Endodermal cell (in vitro differentiated cells): Measurements from ENCODE around the gene HOXD11. TPM values are rescaled to one million over a fixed set of nuclear protein-coding genes. Genes with fewer than 3 reads are reported as not detected.

ENCODE experiments used
- DNase-seq: peaks from one replicate; pipeline ENCODE4 v3.0.0-alpha.2; 2017
- H3K27ac ChIP-seq: 2 replicates; pipeline ENCODE4 v1.5.1; 2013; ENCODE audit warnings: mild to moderate bottlenecking, low read depth, low read length, moderate library complexity
- H3K27me3 ChIP-seq: 2 replicates; pipeline ENCODE4 v1.6.1; 2013; ENCODE audit warnings: mild to moderate bottlenecking, low read length, moderate library complexity; ENCODE audit not compliant: insufficient read depth, control insufficient read depth, poor library complexity, severe bottlenecking
- H3K36me3 ChIP-seq: 2 replicates; pipeline ENCODE4 v1.7.0; 2013; ENCODE audit warnings: mild to moderate bottlenecking, low read length, moderate library complexity; ENCODE audit not compliant: control insufficient read depth, insufficient read depth
- H3K4me1 ChIP-seq: one replicate; pipeline ENCODE4 v1.7.0; 2013; ENCODE audit warnings: low read length; ENCODE audit not compliant: control insufficient read depth, insufficient read depth
- H3K4me3 ChIP-seq: 2 replicates; pipeline ENCODE4 v1.5.1; 2013; ENCODE audit warnings: mild to moderate bottlenecking, low read length, moderate library complexity
- H3K9ac ChIP-seq: 2 replicates; pipeline ENCODE4 v1.6.1; 2013; ENCODE audit warnings: mild to moderate bottlenecking, low read length, moderate library complexity; ENCODE audit not compliant: poor library complexity, severe bottlenecking; ENCODE audit errors: extremely low read depth
- H3K9me3 ChIP-seq: 2 replicates; pipeline ENCODE4 v1.6.1; 2013; ENCODE audit warnings: mild to moderate bottlenecking, low read length, moderate library complexity; ENCODE audit not compliant: control insufficient read depth
- H3K27ac Mint-ChIP-seq: 2 replicates; pipeline ENCODE4 v1.8.0; 2020; ENCODE audit warnings: mixed read lengths
- H3K27me3 Mint-ChIP-seq: 2 replicates; pipeline ENCODE4 v1.8.0; 2021; ENCODE audit warnings: mild to moderate bottlenecking, mixed read lengths; ENCODE audit not compliant: insufficient read depth
- H3K36me3 Mint-ChIP-seq: 2 replicates; pipeline ENCODE4 v1.8.0; 2020; ENCODE audit warnings: low read depth, mixed read lengths
- H3K4me1 Mint-ChIP-seq: 2 replicates; pipeline ENCODE4 v1.8.0; 2020; ENCODE audit warnings: mixed read lengths
- H3K4me3 Mint-ChIP-seq: 2 replicates; pipeline ENCODE4 v1.8.0; 2020; ENCODE audit warnings: mild to moderate bottlenecking, moderate library complexity, mixed read lengths
- H3K9me3 Mint-ChIP-seq: 2 replicates; pipeline ENCODE4 v1.8.0; 2020; ENCODE audit warnings: mild to moderate bottlenecking, mixed read lengths
- CTCF ChIP-seq: fragments of 200-600 bp; sonication (generic); conservative IDR thresholded peaks from 2 replicates; pipeline ENCODE4 v1.5.0; 2021; ENCODE audit warnings: antibody characterized with exemption, mild to moderate bottlenecking
- WGBS, 2 experiments: methylation state at CpG; one replicate each; pipeline versions ENCODE4 v1.1.5 to v1.1.7; 2013; ENCODE audit warnings: missing lambda C conversion rate in 2 of 2, mixed read lengths in 1 of 2; ENCODE audit not compliant: insufficient coverage in 1 of 2, insufficient read length in 1 of 2; 5-methylcytosine and 5-hydroxymethylcytosine counted together
- total RNA-seq, 2 donors: library from RNA; stranded (reverse); fragmentation: NEBNext Ultra II Directional in 1 of 2; extraction: Animal tissue kit (Norgen Biotek cat#: 25700) in 1 of 2; gene quantifications; 2 replicates in 1 of 2; 3 replicates in 1 of 2; pipeline ENCODE4 v1.2.1, GENCODE V29; 2021

The HOXD11 gene
- total RNA-seq, 2 donors from 2014 or later: not detected

DNA sequence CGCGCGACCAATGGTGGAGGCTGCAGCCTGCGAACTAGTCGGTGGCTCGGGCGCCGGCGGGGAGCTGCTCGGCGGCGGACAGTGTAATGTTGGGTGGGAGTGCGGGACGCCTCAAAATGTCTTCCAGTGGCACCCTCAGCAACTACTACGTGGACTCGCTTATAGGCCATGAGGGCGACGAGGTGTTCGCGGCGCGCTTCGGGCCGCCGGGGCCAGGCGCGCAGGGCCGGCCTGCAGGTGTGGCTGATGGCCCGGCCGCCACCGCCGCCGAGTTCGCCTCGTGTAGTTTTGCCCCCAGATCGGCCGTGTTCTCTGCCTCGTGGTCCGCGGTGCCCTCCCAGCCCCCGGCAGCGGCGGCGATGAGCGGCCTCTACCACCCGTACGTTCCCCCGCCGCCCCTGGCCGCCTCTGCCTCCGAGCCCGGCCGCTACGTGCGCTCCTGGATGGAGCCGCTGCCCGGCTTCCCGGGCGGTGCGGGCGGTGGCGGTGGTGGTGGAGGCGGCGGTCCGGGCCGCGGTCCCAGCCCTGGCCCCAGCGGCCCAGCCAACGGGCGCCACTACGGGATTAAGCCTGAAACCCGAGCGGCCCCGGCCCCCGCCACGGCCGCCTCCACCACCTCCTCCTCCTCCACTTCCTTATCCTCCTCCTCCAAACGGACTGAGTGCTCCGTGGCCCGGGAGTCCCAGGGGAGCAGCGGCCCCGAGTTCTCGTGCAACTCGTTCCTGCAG, 15.8 kb downstream of the HOXD11 start, which contains the start of gene HOXD9:
Gene HOXD9, plus strand, starts transcription at position 37 of the 728 bp plus-strand sequence. Its CDS starts 50 bp downstream, at position 87.
- H3K4me1 ChIP-seq: no peaks in the 10 kb centered on the region
- H3K4me3 ChIP-seq: peak within 1 kb of the TSS; percentile 69
- DNase-seq: peak; percentile 87
- no peak within 1 kb of the TSS for H3K27ac ChIP-seq
- H3K9me3 Mint-ChIP-seq: no peaks in the 10 kb centered on the region
- H3K27ac Mint-ChIP-seq: no peak within 1 kb of the TSS
- H3K27me3 Mint-ChIP-seq: peaks cover 99% of the 10 kb centered on the region
- no peak within 1 kb of the TSS for H3K9ac ChIP-seq
- 1 to 2% methylated on average over 11 to 84 of the region's 84 CpGs for WGBS, 2 experiments
- H3K4me3 Mint-ChIP-seq: peak within 1 kb of the TSS; percentile 43
- H3K4me1 Mint-ChIP-seq: no peaks in the 10 kb centered on the region
- H3K36me3 ChIP-seq: no peaks in the 10 kb centered on the region
- H3K27me3 ChIP-seq: peaks cover 100% of the 10 kb centered on the region
- no peak for TF ChIP-seq CTCF
- H3K9me3 ChIP-seq: no peaks in the 10 kb centered on the region
- no peaks in the 10 kb centered on the region for H3K36me3 Mint-ChIP-seq

DNA sequence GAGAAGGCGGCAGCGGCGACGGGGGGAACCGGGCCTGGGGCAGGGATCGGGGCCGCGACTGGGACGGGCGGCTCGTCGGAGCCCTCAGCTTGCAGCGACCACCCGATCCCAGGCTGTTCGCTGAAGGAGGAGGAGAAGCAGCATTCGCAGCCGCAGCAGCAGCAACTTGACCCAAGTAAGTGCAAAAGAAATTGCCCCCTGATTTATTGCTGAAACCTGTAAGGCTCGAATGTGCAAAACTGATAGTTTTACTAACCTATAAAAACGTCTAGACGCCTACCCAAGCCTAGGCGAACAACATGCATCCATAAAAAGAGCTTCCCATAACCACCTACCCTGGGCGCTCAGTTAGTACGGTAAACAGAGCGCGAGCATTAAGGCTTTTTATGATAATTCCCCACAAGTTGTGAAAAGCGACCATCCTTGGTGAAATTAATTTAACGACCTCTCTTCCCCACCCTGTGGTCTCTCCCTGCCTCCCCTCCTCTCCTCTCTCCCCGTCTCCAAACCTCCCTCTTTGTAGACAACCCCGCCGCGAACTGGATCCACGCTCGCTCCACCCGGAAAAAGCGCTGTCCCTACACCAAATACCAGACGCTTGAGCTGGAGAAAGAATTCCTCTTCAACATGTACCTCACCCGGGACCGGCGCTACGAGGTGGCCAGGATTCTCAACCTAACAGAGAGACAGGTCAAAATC, 16.5 kb downstream of the HOXD11 start:
- H3K27me3 Mint-ChIP-seq: peaks cover 99% of the 10 kb centered on the region
- no peaks in the 10 kb centered on the region for H3K9me3 Mint-ChIP-seq
- Histone ChIP-seq H3K9me3 (no peaks in the 10 kb centered on the region), H3K27me3 (peaks cover 100% of the 10 kb centered on the region), H3K36me3 (no peaks in the 10 kb centered on the region), H3K4me1 (no peaks in the 10 kb centered on the region), H3K9ac (no peak overlapping the region), H3K4me3 (peak overlapping the region; percentile 69), H3K27ac (no peak overlapping the region)
- H3K4me1 Mint-ChIP-seq: peaks cover 5% of the 10 kb centered on the region
- WGBS, 2 experiments: 4 to 5% methylated on average over 31 to 40 of the region's 40 CpGs
- no peaks in the 10 kb centered on the region for H3K36me3 Mint-ChIP-seq
- H3K4me3 Mint-ChIP-seq: peak overlapping the region; percentile 43
- H3K27ac Mint-ChIP-seq: no peak overlapping the region
- peak; percentile 72 for DNase-seq
- no peak for TF ChIP-seq CTCF

- Histone ChIP-seq H3K36me3 (no peaks in the 10 kb centered on the region), H3K4me3 (no peak overlapping the region), H3K4me1 (no peaks in the 10 kb centered on the region), H3K9ac (no peak overlapping the region), H3K9me3 (no peaks in the 10 kb centered on the region), H3K27me3 (peaks cover 100% of the 10 kb centered on the region), H3K27ac (no peak overlapping the region)
- WGBS, 2 experiments: 18 to 32% methylated on average over 20 to 34 of the region's 34 CpGs
- Mint-ChIP-seq H3K9me3 (no peaks in the 10 kb centered on the region), H3K36me3 (no peaks in the 10 kb centered on the region), H3K4me3 (no peak overlapping the region), H3K27me3 (peaks cover 99% of the 10 kb centered on the region), H3K4me1 (peaks cover 8% of the 10 kb centered on the region), H3K27ac (no peak overlapping the region)
- TF ChIP-seq CTCF: no peak
- DNase-seq: peak; percentile 42
Measured at GRCh38 chr2:176124110-176124946, 17.2 kb downstream of the HOXD11 start.
